Mucosa of rectum (tissue), 2 donors: ENCODE data around the gene RNF6.

Source experiments
- H3K27ac ChIP-seq, 2 donors: one replicate each; pipeline ENCODE4 v1.7.0; 2013; ENCODE audit warnings: inconsistent platforms in 2 of 2, low read depth in 2 of 2, low read length in 2 of 2
- H3K27me3 ChIP-seq, 2 donors: one replicate each; pipeline ENCODE4 v1.7.0; 2013; ENCODE audit warnings: low read length in 2 of 2; ENCODE audit not compliant: control insufficient read depth in 2 of 2, insufficient read depth in 2 of 2
- H3K36me3 ChIP-seq, 2 donors: one replicate each; pipeline ENCODE4 v1.7.0; 2013; ENCODE audit warnings: low read length in 2 of 2; ENCODE audit not compliant: control insufficient read depth in 2 of 2, insufficient read depth in 2 of 2
- H3K4me1 ChIP-seq, 2 donors: one replicate each; pipeline ENCODE4 v1.7.0; 2013; ENCODE audit warnings: low read length in 2 of 2, mild to moderate bottlenecking in 1 of 2; ENCODE audit not compliant: control insufficient read depth in 2 of 2, insufficient read depth in 2 of 2
- H3K4me3 ChIP-seq, 2 donors: one replicate each; pipeline ENCODE4 v1.7.0; 2013; ENCODE audit warnings: low read length in 2 of 2
- H3K9ac ChIP-seq, 2 donors: one replicate each; pipeline ENCODE4 v1.7.0; 2013; ENCODE audit warnings: low read length in 2 of 2, low read depth in 1 of 2, mild to moderate bottlenecking in 1 of 2
- H3K9me3 ChIP-seq, 2 donors: one replicate each; pipeline ENCODE4 v1.7.0; 2013; ENCODE audit warnings: low read length in 2 of 2; ENCODE audit not compliant: control insufficient read depth in 2 of 2
- donor health status: healthy.
- donor health status: Normal muscosa, but diverticular disease.

RNF6 gene

DNA sequence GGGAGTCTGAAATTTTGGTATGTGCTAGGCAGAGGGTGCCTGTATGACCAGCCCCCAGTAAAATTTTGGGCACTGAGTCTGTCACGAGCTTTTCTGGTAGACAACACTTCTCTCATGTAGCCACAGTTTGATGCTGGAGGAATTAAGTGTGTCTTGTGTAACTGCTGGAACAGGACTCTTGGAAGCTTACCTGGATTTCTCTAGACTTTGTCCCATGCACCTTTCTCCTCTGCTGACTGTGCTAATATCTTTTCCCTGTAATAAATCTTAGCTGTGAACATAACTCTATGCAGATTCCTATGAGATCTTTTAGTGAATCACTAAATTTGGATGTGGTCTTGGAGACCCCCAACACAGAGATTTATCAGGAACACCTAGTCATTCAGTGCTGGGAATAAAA, 13.8 kb downstream of the RNF6 start:
- Histone ChIP-seq H3K4me1 (no peaks in the 10 kb centered on the region), H3K36me3 (peaks cover 33 to 39% of the 10 kb centered on the region in 2 donors), H3K9me3 (no peaks in the 10 kb centered on the region), H3K27me3 (no peaks in the 10 kb centered on the region), H3K9ac (no peak overlapping the region), H3K27ac (no peak overlapping the region), H3K4me3 (no peak overlapping the region)

DNA sequence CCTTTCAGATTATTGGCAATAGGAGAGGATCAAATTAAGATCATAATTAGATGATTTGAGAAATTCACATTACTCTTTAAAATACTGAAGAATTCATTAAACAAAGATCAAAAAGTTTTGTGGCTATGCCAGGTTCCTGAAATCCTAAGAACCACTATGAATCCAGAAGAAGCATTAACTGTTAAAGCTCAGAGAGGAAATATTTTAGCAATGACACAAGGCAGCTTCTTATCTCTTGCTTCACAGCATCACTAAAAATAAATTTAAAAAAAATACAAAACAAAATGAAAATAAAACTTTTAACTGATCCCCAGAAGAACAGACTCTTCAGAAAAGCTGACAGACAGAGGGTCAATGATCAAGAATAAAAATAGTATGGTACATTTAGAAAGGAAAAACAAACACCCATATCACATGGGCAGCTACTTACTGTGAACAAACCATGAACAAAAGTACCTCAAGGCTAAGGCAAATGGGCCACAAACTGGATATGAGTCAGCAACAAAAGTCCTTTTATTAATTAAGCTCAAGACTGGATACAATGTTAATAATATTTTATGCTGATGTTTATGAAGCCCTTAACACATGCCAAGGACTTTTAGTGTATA, 19.6 kb downstream of the RNF6 start:
- H3K9ac ChIP-seq, result no peak overlapping the region
- H3K9me3 ChIP-seq, result no peaks in the 10 kb centered on the region
- H3K27ac ChIP-seq, result no peak overlapping the region
- H3K4me1 ChIP-seq, result no peaks in the 10 kb centered on the region
- peaks cover 3 to 12% of the 10 kb centered on the region in 2 donors for H3K36me3 ChIP-seq
- H3K4me3 ChIP-seq, result no peak overlapping the region
- H3K27me3 ChIP-seq, result no peaks in the 10 kb centered on the region

DNA sequence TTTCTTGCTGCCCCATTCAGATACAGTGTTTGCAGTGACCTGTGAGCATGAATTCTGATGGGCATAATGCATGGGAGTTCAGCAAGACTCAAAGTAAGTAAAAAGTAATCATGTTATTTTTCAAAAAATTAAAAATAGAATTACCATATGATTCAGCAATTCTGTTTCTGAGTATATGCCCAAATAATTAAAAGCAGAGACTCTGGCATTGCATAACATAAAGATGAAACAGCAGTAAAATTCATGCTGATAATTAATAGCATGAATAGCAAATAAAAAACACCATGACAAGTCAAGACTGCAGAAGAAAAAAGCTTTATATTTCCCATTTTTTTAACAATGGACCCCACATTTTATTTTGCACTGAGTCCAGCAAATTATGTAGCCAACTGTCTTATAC, 21.3 kb downstream of the RNF6 start:
- Histone ChIP-seq H3K9ac (no peak overlapping the region), H3K4me1 (no peaks in the 10 kb centered on the region), H3K4me3 (no peak overlapping the region), H3K27me3 (no peaks in the 10 kb centered on the region), H3K36me3 (peaks cover 0 to 3% of the 10 kb centered on the region in 2 donors), H3K27ac (no peak overlapping the region), H3K9me3 (no peaks in the 10 kb centered on the region)

DNA sequence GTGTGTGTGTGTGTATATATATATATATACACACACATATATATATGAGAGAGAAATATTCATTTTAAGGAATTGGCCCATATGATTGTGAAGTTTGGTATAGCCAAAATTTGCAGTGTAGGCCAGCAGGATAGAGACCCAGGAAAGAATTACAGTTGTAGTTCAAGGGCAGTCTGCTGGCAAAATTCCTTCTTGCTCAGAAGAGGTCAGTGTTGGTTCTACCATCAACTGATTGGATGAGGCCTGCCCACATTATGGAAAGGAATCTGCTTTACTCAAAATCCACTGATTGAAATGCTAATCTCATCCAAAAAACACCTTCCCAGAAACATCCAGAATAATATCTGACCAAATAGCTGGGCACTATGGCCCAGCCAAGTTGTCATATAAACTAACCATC, 24.0 kb downstream of the RNF6 start:
- no peaks in the 10 kb centered on the region for H3K27me3 ChIP-seq
- no peaks in the 10 kb centered on the region for H3K4me1 ChIP-seq
- no peak overlapping the region for H3K4me3 ChIP-seq

DNA sequence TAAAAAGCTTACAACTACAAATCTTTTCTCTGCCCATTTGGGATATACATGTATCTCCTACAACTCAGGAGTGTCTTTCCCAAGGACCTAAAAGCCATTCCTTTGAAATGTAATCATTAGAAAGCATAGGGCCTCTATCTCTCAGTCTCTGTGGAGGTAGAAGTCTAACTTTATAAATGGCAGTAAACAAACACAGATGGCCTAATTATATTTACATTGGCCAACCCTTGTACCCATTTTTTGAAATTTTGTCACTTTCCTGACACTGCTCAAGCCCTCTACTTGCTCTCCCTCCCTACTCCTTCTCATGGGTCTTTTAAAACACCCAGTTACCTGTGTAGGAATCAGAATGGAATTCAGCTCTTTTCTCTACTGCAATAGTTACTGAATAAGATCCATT, 24.8 kb downstream of the RNF6 start:
- Histone ChIP-seq H3K9ac (no peak overlapping the region), H3K4me1 (no peaks in the 10 kb centered on the region), H3K4me3 (no peak overlapping the region), H3K36me3 (peaks cover 2 to 4% of the 10 kb centered on the region in 2 donors), H3K27me3 (no peaks in the 10 kb centered on the region), H3K9me3 (peaks cover 0 to 3% of the 10 kb centered on the region in 2 donors), H3K27ac (no peak overlapping the region)

More for the DNA sequence above, 24.0 kb downstream of the RNF6 start:
- H3K9me3 ChIP-seq, result peaks cover 0 to 3% of the 10 kb centered on the region in 2 donors
- H3K27ac ChIP-seq, result no peak overlapping the region
- H3K36me3 ChIP-seq, result peaks cover 2 to 4% of the 10 kb centered on the region in 2 donors
- no peak overlapping the region for H3K9ac ChIP-seq

DNA sequence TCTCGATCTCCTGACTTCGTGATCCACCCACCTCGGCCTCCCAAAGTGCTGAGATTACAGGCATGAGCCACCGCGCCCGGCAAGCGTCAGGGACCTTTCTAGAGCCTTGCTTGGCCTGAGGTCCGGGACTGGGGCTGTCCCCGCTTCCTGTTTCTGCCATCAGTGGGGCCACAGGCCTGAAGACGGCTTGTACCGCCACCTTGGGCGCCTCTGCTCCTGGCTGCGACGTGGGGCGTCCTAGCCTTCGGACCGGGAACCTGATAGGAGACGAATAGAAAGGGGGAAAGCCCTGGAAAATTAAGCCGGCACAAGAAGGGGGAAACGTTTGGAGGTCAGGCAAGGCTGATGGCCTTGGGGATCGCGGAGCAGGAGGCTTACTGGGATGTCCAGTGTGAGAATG, 35.1 kb downstream of the RNF6 start:
- H3K36me3 ChIP-seq, result no peaks in the 10 kb centered on the region
- no peaks in the 10 kb centered on the region for H3K27me3 ChIP-seq
- H3K9me3 ChIP-seq, result no peaks in the 10 kb centered on the region
- H3K27ac ChIP-seq, result no peak overlapping the region
- H3K9ac ChIP-seq, result no peak overlapping the region
- H3K4me1 ChIP-seq, result peaks cover 6 to 12% of the 10 kb centered on the region in 2 donors
- peak overlapping the region; percentile 67 to 85 for H3K4me3 ChIP-seq

DNA sequence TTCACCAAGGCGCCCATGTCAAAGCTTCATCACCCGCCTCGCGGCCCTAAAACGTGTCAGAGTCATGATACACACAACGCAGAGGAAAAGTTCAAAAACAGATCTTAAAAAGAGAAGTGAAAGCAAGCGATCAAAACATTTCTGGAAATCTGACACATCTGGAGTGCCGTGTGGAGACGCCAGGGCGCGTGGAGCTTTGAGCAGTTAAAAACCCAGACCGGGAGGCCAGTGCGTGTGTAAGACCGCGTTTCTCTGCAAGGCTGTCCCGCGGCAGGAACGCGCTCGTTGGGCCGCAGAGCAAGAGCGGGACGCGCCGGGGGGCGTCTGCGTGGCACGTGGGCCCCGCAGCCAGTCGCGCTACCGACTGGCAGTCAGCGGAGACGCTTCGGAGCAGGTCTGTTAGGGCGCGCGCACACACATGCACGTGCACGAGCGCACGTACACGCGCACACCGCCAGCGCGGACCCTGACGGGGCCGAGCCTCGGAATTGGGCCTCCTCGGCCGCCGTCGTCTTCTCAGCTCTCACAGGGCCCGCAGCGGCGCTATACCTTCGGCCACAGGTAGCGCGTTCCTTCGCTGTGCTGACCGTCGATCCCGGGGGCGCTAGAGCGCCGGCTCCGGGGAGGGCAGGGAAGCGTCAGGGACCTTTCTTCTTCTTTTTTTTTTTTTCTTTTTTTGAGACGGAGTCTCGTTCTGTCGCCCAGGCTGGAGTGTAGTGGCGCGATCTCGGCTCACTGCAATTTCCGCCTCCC, 35.8 kb downstream of the RNF6 start:
- Histone ChIP-seq H3K9ac (peak overlapping the region; percentile 48 to 79), H3K27me3 (no peaks in the 10 kb centered on the region), H3K4me3 (peak overlapping the region; percentile 85 to 90), H3K27ac (peak overlapping the region; percentile 83 to 89), H3K4me1 (peaks cover 6 to 12% of the 10 kb centered on the region in 2 donors), H3K36me3 (no peaks in the 10 kb centered on the region), H3K9me3 (no peaks in the 10 kb centered on the region)

DNA sequence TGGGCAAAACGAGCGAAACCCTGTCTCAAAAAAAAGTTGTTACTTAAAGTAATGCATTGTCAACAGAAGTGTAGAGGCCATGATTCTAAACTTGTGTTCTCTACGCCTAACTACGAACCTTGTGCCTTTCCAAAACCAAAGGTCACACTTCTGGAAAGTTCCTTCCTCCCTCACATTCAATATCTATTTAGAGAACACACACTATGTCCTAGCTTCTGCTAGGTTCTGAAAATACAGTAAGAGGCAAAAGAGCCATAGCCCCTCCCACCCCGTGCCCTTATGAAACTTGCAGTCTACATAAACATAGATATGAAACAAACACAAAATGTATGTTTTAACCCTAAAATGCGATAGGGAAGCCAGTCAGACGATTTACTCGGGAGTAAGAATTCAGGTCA, 36.4 kb downstream of the RNF6 start:
- Histone ChIP-seq H3K36me3 (no peaks in the 10 kb centered on the region), H3K9me3 (no peaks in the 10 kb centered on the region), H3K4me1 (peaks cover 6 to 12% of the 10 kb centered on the region in 2 donors), H3K27me3 (no peaks in the 10 kb centered on the region), H3K4me3 (peak overlapping the region; percentile 85 to 90), H3K27ac (peak overlapping the region; percentile 83 to 89), H3K9ac (peak overlapping the region; percentile 48 to 79)

DNA sequence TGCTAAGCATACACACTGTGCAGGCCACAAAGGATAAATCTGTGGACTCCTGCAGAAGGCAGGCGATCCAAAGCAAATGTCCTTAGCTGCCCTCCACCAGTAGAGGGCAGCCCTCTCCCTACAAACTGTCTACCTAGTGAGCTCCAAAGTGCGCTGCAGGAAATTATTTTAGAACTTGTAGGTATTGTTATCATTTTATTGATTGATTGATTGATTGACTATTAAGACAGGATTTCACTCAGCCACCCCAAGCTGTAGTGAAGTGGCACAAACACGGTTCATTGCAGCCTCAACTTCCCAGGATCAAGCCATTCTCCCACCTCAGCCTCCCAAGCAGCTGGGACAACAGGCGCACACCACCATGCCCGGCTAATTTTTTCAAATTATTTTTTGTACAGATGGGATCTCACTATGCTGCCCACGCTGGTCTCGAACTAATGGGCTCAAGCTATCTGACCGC, 37.3 kb downstream of the RNF6 start:
- H3K27ac ChIP-seq, result no peak overlapping the region
- H3K27me3 ChIP-seq, result no peaks in the 10 kb centered on the region
- no peak overlapping the region for H3K4me3 ChIP-seq
- H3K36me3 ChIP-seq, result no peaks in the 10 kb centered on the region
- peaks cover 6 to 12% of the 10 kb centered on the region in 2 donors for H3K4me1 ChIP-seq
- H3K9me3 ChIP-seq, result no peaks in the 10 kb centered on the region
- H3K9ac ChIP-seq, result no peak overlapping the region

DNA sequence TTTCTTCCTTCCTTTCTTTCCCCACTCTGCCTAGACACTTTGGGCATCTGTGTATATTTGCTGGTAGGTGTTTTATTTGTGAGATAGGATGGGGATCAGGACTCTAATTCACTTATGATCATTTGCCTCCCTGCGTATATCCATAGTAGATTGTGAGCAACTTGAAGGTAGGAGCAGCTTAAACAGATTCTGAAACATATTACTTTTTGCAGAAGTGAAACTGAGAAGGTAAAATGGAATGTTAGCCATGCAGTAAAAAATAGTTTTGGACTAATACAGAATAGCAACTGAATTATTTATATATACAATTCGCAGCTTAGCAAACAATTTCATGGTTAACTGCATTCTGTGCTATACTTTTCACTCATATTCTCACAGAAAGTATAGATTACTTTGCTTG, 38.7 kb downstream of the RNF6 start:
- Histone ChIP-seq H3K9me3 (no peaks in the 10 kb centered on the region), H3K27ac (no peak overlapping the region), H3K4me3 (no peak overlapping the region), H3K27me3 (no peaks in the 10 kb centered on the region), H3K4me1 (peaks cover 6 to 12% of the 10 kb centered on the region in 2 donors), H3K9ac (no peak overlapping the region), H3K36me3 (no peaks in the 10 kb centered on the region)
